Activated CD8-positive, alpha-beta T cell treated with anti-CD3 and anti-CD28 coated beads, Interleukin-2, amount 10 ng/mL, durations not matched to agents 7 days and 5 days (primary cell): Measurements from ENCODE around the gene IER5L. TPM values are rescaled to one million over a fixed set of nuclear protein-coding genes. Genes with fewer than 3 reads are reported as not detected.
A peak's percentile ranks its signal among the peaks of the same experiment; 100 is the strongest.

Experiments used
- ATAC-seq: fragments of 150-1000 bp; cut with Tn5 transposase; one replicate; pipeline ENCODE4 v1.10.0; 2021; ENCODE audit warnings: moderate library complexity
- CTCF ChIA-PET: fragments of 350-600 bp; sonication (Branson Sonifier 250); formaldehyde crosslinking; loops from one replicate; lab custom pipeline; 2021; ENCODE audit warnings: antibody characterized with exemption; lab: Charles Lee
- POLR2A ChIA-PET: fragments of 350-600 bp; sonication (Branson Sonifier 250); formaldehyde crosslinking; loops from one replicate; lab custom pipeline; 2021; ENCODE audit warnings: antibody characterized with exemption; lab: Charles Lee
- DNase-seq: peaks from one replicate; pipeline ENCODE4 v3.0.0-alpha.2; 2020
- H3K27ac Mint-ChIP-seq: one replicate; pipeline ENCODE4 v1.8.0; 2021; ENCODE audit warnings: mild to moderate bottlenecking, mixed read lengths
- H3K27me3 Mint-ChIP-seq: one replicate; pipeline ENCODE4 v1.8.0; 2021; ENCODE audit warnings: low read depth, mixed read lengths
- H3K36me3 Mint-ChIP-seq: one replicate; pipeline ENCODE4 v1.8.0; 2021; ENCODE audit warnings: low read depth, mixed read lengths
- H3K4me1 Mint-ChIP-seq: one replicate; pipeline ENCODE4 v1.8.0; 2021; ENCODE audit warnings: low read depth, mixed read lengths
- H3K4me3 Mint-ChIP-seq: one replicate; pipeline ENCODE4 v1.8.0; 2021; ENCODE audit warnings: mild to moderate bottlenecking, mixed read lengths
- H3K9me3 Mint-ChIP-seq: one replicate; pipeline ENCODE4 v1.8.0; 2022; ENCODE audit warnings: mixed read lengths; ENCODE audit not compliant: insufficient read depth
- total RNA-seq, 2 experiments: library from RNA; stranded (reverse); gene quantifications; one replicate each; pipeline ENCODE4 v1.2.3, GENCODE V29; 2021

IER5L gene
- total RNA-seq, 2 experiments from 2014 or later = 6.0 to 6.1 TPM

DNA sequence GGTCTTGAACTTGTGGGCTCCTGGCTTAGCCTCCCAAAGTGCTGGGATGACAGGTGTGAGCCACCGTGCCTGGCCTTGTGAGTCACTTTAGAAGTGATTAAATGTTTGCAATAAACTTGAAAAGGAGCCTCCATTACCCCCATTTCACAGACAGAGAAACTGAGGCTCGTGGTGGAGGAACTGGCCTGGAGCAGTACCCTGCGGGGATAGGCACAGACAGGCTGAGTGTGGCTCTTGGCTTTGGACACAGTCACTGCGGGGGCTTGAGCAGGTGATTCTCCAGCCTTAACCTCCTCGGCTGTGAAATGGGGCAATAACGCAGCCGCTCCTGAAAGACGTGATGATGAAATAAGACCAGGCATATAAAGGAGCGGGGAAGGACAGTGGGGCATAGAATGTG lies 40.9 kb upstream of the IER5L start:
- POLR2A ChIA-PET = no interaction called here
- Mint-ChIP-seq H3K27ac (no peak overlapping the region), H3K27me3 (no peaks in the 10 kb centered on the region), H3K4me1 (peaks cover 47% of the 10 kb centered on the region), H3K4me3 (no peak overlapping the region), H3K36me3 (no peaks in the 10 kb centered on the region), H3K9me3 (no peaks in the 10 kb centered on the region)
- no peak for DNase-seq
- ATAC-seq = no peak
- CTCF ChIA-PET = interaction anchor here (1.1 kb wide), 1 partner anchor 45 kb away, joined by 3 read pairs; no protein-coding TSS in a partner anchor

GRCh38 chr9:129218272-129218625 lies 40.2 kb upstream of the IER5L start:
- no peak for DNase-seq
- H3K4me1 Mint-ChIP-seq = peaks cover 45% of the 10 kb centered on the region
- no peaks in the 10 kb centered on the region for H3K36me3 Mint-ChIP-seq
- no peaks in the 10 kb centered on the region for H3K27me3 Mint-ChIP-seq
- POLR2A ChIA-PET = no interaction called here
- H3K27ac Mint-ChIP-seq = peak overlapping the region; percentile 49
- CTCF ChIA-PET = no interaction called here
- ATAC-seq = no peak
- H3K4me3 Mint-ChIP-seq = no peak overlapping the region
- no peaks in the 10 kb centered on the region for H3K9me3 Mint-ChIP-seq

DNA sequence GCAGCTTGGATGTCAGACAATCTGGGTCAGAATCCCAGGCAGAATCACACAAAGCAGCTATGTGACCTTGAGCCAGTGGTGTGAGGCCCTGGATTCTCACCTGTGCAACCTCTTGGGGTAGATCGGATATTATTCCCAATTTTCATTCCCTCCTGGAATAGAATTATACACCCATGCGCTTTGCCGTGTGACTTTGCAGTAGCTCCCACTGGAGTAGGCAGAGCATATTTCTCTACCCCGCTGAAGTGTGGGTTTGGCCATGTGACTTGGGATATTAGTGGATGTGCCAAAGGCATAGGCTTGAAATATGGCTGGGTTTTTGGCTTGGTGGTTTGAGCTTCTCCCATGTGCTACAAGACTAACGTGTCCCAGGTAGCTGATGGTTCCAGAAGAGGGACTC lies 35.5 kb upstream of the IER5L start:
- CTCF ChIA-PET = no interaction called here

DNA sequence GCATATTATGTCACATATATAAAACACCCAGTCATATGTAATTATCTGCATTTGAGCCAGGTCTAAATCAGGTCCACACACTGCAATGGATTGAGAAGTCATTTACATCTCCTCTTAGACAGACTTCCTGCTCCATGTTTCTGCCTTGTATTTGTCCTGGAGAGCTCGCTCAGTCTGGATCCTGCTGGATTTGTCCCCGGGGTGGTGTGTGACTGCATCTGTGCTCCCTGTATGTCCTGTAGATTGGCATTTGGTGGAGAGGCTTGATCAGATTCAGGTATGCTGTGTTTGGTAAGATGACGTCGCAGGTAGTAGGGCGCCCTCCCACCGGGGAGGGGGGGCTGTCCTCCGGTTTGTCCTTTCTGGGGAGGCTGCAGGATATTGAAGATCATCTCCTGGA lies 33.6 kb upstream of the IER5L start:
- no peaks in the 10 kb centered on the region for H3K9me3 Mint-ChIP-seq
- H3K27ac Mint-ChIP-seq = no peak overlapping the region
- no peaks in the 10 kb centered on the region for H3K36me3 Mint-ChIP-seq
- peaks cover 27% of the 10 kb centered on the region for H3K4me1 Mint-ChIP-seq
- ChIA-PET CTCF (interaction anchor here (1.0 kb wide), 1 partner anchor 14 kb away, joined by 3 read pairs; no protein-coding TSS in a partner anchor), POLR2A (interaction anchor here (2.2 kb wide), 1 partner anchor 34 kb away, joined by 5 read pairs; the partner anchor contains the start of gene IER5L)
- no peak overlapping the region for H3K4me3 Mint-ChIP-seq
- ATAC-seq = no peak
- H3K27me3 Mint-ChIP-seq = no peaks in the 10 kb centered on the region
- no peak for DNase-seq

More for the DNA sequence above, 35.5 kb upstream of the IER5L start:
- peaks cover 18% of the 10 kb centered on the region for H3K4me1 Mint-ChIP-seq
- no peak overlapping the region for H3K27ac Mint-ChIP-seq
- H3K9me3 Mint-ChIP-seq = no peaks in the 10 kb centered on the region
- H3K27me3 Mint-ChIP-seq = no peaks in the 10 kb centered on the region
- H3K36me3 Mint-ChIP-seq = no peaks in the 10 kb centered on the region
- POLR2A ChIA-PET = no interaction called here
- no peak for DNase-seq
- no peak for ATAC-seq
- H3K4me3 Mint-ChIP-seq = no peak overlapping the region

GRCh38 chr9:129210125-129210524 lies 32.1 kb upstream of the IER5L start:
- DNase-seq (no peak), ATAC-seq (no peak)
- ChIA-PET CTCF (interaction anchor here (1.0 kb wide), 1 partner anchor 39 kb away, joined by 3 read pairs; no protein-coding TSS in a partner anchor), POLR2A (no interaction called here)
- no peak overlapping the region for H3K27ac Mint-ChIP-seq
- peaks cover 33% of the 10 kb centered on the region for H3K4me1 Mint-ChIP-seq
- no peaks in the 10 kb centered on the region for H3K27me3 Mint-ChIP-seq
- no peaks in the 10 kb centered on the region for H3K36me3 Mint-ChIP-seq
- no peak overlapping the region for H3K4me3 Mint-ChIP-seq
- H3K9me3 Mint-ChIP-seq = no peaks in the 10 kb centered on the region

- POLR2A ChIA-PET = no interaction called here
Observed at GRCh38 chr9:129209580-129209979, 31.5 kb upstream of the IER5L start.

DNA sequence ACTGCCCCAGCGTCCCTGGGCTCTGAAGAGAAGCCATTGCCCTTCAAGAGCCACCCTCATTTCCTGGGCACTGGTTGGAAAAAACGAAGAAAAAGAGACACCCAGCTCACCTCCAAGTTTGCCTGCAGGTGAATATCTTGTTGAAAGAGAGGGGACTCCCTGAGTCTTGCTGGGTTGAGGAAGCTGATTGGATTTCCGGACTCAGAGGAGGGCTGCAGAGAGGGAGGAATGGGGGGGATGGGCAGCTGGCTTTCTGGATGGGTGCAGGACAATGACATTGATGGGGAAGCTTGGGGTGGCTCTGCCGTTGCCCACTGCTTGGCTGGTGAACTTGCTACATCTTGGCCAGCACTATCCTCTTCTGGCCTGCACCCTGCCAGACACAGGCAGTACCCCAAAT lies 31.0 kb upstream of the IER5L start:
- no peaks in the 10 kb centered on the region for H3K27me3 Mint-ChIP-seq
- H3K4me1 Mint-ChIP-seq = peaks cover 33% of the 10 kb centered on the region
- peak overlapping the region; percentile 68 for H3K4me3 Mint-ChIP-seq
- H3K36me3 Mint-ChIP-seq = no peaks in the 10 kb centered on the region
- no peaks in the 10 kb centered on the region for H3K9me3 Mint-ChIP-seq
- POLR2A ChIA-PET = interaction anchor here (1.5 kb wide), 1 partner anchor 12 kb away, joined by 4 read pairs; no protein-coding TSS in a partner anchor
- CTCF ChIA-PET = no interaction called here
- peak overlapping the region; percentile 91 for H3K27ac Mint-ChIP-seq
- DNase-seq (no peak), ATAC-seq (no peak)

More at GRCh38 chr9:129209580-129209979, 31.5 kb upstream of the IER5L start:
- CTCF ChIA-PET = no interaction called here
- Mint-ChIP-seq H3K9me3 (no peaks in the 10 kb centered on the region), H3K4me3 (no peak overlapping the region), H3K27ac (no peak overlapping the region), H3K27me3 (no peaks in the 10 kb centered on the region), H3K36me3 (no peaks in the 10 kb centered on the region), H3K4me1 (peaks cover 33% of the 10 kb centered on the region)
- DNase-seq (no peak), ATAC-seq (no peak)

DNA sequence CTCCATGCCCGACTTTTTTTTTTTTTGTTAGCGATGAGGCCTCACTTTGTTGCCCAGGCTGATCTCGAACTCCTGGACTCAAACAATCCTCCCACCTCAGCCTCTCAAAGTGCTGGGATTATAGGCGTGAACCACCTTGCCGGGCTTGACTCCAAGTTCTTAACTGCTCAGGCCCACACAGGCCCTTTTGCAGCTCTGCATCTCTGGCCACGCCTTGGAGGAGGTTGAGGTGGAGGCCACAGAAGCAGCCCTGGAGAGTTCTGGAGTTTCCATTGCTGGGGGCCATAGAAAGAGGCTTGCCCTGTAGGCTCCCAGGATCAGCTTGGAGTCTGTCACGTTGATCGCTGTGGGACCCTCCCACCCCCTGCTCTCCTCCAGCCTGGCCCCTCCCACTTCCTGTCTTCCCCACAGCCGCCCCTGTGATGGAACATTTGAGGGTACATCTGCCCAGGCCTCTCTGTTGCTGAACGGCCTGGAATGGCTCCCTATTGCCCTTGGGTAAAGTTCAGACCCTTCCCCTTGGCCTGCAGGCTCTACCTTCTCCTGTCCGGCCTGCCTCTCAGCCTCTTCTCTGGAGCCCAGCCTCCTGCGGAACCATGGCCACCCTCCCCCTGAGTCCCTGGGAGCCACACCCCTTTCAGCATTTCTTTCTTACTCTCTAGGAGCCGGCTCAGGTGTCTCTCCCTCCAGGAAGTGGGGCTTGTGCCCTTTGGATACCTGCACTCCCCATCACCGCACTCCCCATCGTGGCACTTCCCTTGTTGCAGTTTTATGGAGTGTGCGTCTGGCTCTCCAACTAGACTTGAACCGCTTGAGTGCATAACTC lies 30.4 kb upstream of the IER5L start:
- peak; percentile 87 for ATAC-seq

DNA sequence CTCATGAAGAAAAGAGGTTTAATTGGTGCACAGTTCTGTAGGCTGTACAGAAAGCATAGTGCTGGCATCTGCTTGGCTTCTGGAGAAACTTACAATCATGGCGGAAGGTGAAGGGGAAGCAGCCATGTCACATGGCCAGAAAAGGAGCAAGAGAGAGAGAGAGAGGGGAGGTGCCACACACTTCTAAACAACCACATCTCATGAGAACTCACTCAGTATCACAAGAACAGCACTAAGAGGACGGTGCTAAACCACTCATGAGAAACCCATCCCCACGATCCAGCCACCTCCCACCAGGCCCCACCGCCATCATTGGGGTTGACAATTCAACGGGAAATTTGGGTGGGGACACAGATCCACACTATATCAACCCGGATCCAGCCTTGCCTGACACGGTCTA lies 28.8 kb upstream of the IER5L start:
- H3K27me3 Mint-ChIP-seq = no peaks in the 10 kb centered on the region
- no peak overlapping the region for H3K4me3 Mint-ChIP-seq
- peaks cover 41% of the 10 kb centered on the region for H3K4me1 Mint-ChIP-seq
- H3K9me3 Mint-ChIP-seq = no peaks in the 10 kb centered on the region
- H3K36me3 Mint-ChIP-seq = no peaks in the 10 kb centered on the region
- no peak for DNase-seq
- ATAC-seq = no peak
- H3K27ac Mint-ChIP-seq = peak overlapping the region; percentile 37
- POLR2A ChIA-PET = interaction anchor here (1.3 kb wide), 1 partner anchor 14 kb away, joined by 3 read pairs; no protein-coding TSS in a partner anchor
- CTCF ChIA-PET = interaction anchor here (1.4 kb wide), 1 partner anchor 20 kb away, joined by 3 read pairs; no protein-coding TSS in a partner anchor

More for the DNA sequence above, 30.4 kb upstream of the IER5L start:
- peak; percentile 80 for DNase-seq
- CTCF ChIA-PET = no interaction called here
- no peaks in the 10 kb centered on the region for H3K9me3 Mint-ChIP-seq
- peak overlapping the region; percentile 68 for H3K4me3 Mint-ChIP-seq
- POLR2A ChIA-PET = interaction anchor here (0.6 to 1.5 kb wide), 3 partner anchors 13 to 62 kb away, joined by 3 to 5 read pairs (median 4); no protein-coding TSS in a partner anchor
- H3K27me3 Mint-ChIP-seq = no peaks in the 10 kb centered on the region
- H3K4me1 Mint-ChIP-seq = peaks cover 35% of the 10 kb centered on the region
- peak overlapping the region; percentile 91 for H3K27ac Mint-ChIP-seq
- H3K36me3 Mint-ChIP-seq = no peaks in the 10 kb centered on the region

DNA sequence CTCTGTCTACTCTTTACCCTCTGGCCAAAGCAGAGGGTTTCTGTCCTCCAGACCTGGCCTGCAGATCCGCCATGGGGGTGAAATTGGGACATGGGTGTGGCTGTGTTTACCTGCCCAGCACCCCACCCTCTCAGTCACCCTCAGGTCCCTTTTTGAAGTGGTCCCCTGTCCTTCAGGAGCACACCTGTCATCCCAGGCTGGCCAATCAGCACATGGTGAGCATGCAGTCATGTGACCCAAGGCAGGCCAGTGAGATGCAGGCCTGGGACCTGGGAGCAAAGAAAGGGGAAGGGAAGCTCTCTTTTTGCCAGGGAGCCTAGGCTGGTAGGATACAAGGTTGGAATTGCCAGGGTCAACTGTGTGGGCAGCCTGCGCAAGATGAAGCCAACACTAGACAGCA lies 28.3 kb upstream of the IER5L start:
- ChIA-PET CTCF (interaction anchor here (1.4 kb wide), 1 partner anchor 19 kb away, joined by 3 read pairs; no protein-coding TSS in a partner anchor), POLR2A (interaction anchor here (1.3 kb wide), 1 partner anchor 15 kb away, joined by 3 read pairs; no protein-coding TSS in a partner anchor)
- ATAC-seq = no peak
- no peak for DNase-seq
- H3K36me3 Mint-ChIP-seq = no peaks in the 10 kb centered on the region
- no peaks in the 10 kb centered on the region for H3K9me3 Mint-ChIP-seq
- no peaks in the 10 kb centered on the region for H3K27me3 Mint-ChIP-seq
- no peak overlapping the region for H3K4me3 Mint-ChIP-seq
- H3K4me1 Mint-ChIP-seq = peaks cover 41% of the 10 kb centered on the region
- H3K27ac Mint-ChIP-seq = no peak overlapping the region

DNA sequence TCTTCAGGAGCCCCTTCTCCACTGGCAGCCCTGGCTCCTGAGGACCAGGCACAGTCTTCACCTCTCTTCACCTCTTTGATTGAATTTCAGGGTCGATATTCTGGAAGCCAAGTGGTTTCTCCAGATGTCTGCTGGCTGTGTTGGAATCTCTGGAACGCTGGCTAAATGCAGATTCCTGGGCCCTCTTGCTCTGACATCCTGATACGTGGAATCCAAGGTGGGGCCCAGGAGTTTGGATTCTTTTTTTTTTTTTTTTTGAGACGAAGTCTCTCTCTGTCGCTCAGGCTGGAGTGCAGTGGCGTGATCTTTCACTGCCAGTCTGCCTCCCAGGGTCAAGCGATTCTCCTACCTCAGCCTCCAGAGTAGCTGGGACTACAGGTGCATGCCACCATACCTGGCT lies 26.8 kb upstream of the IER5L start:
- ChIA-PET CTCF (no interaction called here), POLR2A (no interaction called here)
- no peak for ATAC-seq
- no peak overlapping the region for H3K27ac Mint-ChIP-seq
- H3K4me1 Mint-ChIP-seq = peaks cover 41% of the 10 kb centered on the region
- no peaks in the 10 kb centered on the region for H3K9me3 Mint-ChIP-seq
- H3K27me3 Mint-ChIP-seq = no peaks in the 10 kb centered on the region
- no peaks in the 10 kb centered on the region for H3K36me3 Mint-ChIP-seq
- H3K4me3 Mint-ChIP-seq = no peak overlapping the region
- no peak for DNase-seq

DNA sequence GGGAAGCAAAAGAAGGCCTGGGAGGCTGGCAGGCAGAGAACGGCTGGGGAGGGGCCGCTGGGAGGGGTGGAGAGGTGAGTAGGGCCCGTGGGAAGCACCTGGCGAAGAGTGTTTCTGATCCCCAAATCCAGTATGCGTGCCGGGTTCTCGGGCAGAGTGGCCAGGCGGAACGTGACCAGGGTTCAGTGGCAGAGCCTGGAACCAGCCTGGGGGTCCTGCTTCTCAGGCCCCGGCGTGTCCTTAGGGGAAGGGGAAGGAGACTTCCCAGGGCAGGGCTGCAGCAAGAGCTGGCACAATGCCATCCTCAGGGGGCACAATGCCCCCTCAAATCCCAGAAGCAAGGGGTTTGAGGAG lies 25.5 kb upstream of the IER5L start:
- Mint-ChIP-seq H3K4me1 (peaks cover 31% of the 10 kb centered on the region), H3K36me3 (no peaks in the 10 kb centered on the region), H3K27ac (peak overlapping the region; percentile 84), H3K4me3 (peak overlapping the region; percentile 72), H3K9me3 (no peaks in the 10 kb centered on the region), H3K27me3 (peaks cover 2% of the 10 kb centered on the region)
- ATAC-seq = no peak
- ChIA-PET CTCF (no interaction called here), POLR2A (interaction anchor here (0.8 kb wide), 1 partner anchor 25 kb away, joined by 4 read pairs; the partner anchor contains the start of gene IER5L)
- DNase-seq = no peak
